ENCODE data around the gene JAML. TPM values are rescaled to one million over a fixed set of nuclear protein-coding genes. Genes with fewer than 3 reads are reported as not detected.

JAML gene
- total RNA-seq, 2 experiments from 2014 or later, result 148 to 150 TPM

DNA sequence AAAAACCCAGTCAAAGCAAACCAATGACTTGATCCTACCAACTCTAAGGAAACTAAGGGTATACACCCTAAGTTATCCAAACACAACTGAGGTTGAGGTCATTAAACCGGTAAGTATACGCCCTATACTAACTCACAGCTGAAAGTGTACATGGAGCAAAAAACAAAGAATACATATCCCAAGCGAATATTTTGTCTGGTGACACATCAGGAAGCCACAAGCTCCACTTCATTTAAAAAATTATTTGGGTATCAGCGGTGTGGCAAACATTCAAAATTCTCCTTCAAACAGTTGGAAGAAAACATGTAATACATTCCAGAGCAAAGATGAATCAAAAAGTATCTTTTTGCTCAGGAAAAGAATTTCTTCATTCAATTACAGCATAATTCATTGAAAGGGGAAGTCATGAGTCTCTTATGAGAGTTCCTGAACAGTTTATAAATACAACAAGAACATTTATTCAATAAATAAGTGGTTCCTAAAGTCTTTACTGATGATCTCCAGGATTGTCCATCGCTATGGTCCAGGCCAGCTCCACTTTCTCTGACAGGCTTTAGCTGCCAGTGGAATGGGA is 4.5 kb upstream of the JAML start:
- DNase-seq, result no peak
- H3K36me3 Mint-ChIP-seq, result peaks cover 66% of the 10 kb centered on the region
- H3K4me1 Mint-ChIP-seq, result peaks cover 32% of the 10 kb centered on the region
- peak overlapping the region; percentile 37 for H3K4me3 Mint-ChIP-seq
- H3K27me3 Mint-ChIP-seq, result no peaks in the 10 kb centered on the region
- no peak overlapping the region for H3K27ac Mint-ChIP-seq
- H3K9me3 Mint-ChIP-seq, result peaks cover 11% of the 10 kb centered on the region

DNA sequence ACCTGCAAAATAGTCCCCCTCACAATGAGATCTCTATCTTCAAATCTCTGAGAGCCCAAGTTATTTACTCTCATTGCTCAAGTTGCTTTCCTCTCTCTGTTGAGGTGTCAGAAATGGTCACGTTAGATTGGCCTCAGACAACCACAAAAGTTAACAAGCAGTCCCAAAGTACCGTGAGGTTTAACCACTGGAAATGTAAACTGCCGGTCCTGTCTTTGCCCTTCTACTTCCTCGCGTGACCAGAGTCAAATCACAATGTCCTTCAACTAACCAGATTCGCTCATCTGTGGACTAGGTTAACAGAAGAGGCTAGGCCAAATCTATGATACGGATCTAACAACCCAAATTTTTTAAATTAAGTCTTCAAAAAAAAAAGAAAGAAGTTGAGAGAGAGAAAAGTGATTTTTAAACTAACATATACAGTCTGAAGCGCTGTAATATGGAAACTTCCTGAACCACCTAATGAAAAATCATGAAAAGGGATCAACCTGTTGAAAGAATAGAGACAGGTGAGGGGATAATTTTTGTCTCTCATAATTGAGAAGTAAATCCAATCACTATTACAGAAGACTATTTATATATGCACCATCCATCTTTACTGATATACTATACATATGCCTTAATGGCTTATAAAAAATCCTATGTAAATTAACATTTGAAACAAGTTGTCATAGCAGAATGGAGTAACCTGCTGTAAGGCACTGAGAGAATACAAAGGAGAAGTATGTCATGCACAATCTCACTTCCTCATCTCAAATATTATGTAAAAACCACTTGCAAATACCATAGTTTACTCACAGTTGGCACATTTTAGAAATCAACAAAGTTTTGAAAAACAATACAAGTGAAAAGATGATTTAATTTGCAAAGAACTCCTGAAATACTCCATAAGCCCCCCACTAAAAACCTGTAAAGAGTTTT is 3.3 kb upstream of the JAML start:
- Mint-ChIP-seq H3K4me1 (peaks cover 19% of the 10 kb centered on the region), H3K4me3 (peak overlapping the region; percentile 58), H3K9me3 (peaks cover 11% of the 10 kb centered on the region), H3K27ac (no peak overlapping the region), H3K36me3 (peaks cover 64% of the 10 kb centered on the region), H3K27me3 (no peaks in the 10 kb centered on the region)
- DNase-seq, result no peak

DNA sequence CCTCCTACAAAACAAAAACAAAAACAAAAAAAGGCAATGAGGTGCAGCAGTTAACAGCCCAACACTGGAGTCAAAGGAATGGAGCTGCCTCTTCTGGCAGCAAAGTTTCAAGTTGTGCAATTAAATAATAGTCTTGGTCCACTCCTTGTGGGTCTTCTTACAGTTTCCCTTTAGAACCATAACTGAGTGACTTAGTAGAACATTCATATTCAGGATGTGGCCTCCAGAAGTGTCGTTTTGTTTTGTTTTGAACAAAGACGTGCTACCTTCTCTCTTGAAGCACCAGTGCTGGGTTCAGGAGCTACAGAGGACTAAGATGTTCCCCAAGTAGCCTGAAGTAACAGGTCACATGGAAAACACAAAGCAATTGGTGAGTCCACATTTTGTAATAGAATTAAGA is 2.0 kb upstream of the JAML start:
- no peak for DNase-seq
- Mint-ChIP-seq H3K27ac (no peak overlapping the region), H3K4me1 (peaks cover 22% of the 10 kb centered on the region), H3K9me3 (peaks cover 11% of the 10 kb centered on the region), H3K4me3 (peak overlapping the region; percentile 38), H3K27me3 (no peaks in the 10 kb centered on the region), H3K36me3 (peaks cover 68% of the 10 kb centered on the region)

- H3K36me3 Mint-ChIP-seq, result peaks cover 72% of the 10 kb centered on the region
- peak overlapping the region; percentile 38 for H3K4me3 Mint-ChIP-seq
- H3K9me3 Mint-ChIP-seq, result peaks cover 11% of the 10 kb centered on the region
- H3K4me1 Mint-ChIP-seq, result peaks cover 26% of the 10 kb centered on the region
- no peak overlapping the region for H3K27ac Mint-ChIP-seq
- peak; percentile 47 for DNase-seq
- H3K27me3 Mint-ChIP-seq, result no peaks in the 10 kb centered on the region
These were observed 1.5 kb upstream of the JAML start for GRCh38 chr11:118226296-118226695.

DNA sequence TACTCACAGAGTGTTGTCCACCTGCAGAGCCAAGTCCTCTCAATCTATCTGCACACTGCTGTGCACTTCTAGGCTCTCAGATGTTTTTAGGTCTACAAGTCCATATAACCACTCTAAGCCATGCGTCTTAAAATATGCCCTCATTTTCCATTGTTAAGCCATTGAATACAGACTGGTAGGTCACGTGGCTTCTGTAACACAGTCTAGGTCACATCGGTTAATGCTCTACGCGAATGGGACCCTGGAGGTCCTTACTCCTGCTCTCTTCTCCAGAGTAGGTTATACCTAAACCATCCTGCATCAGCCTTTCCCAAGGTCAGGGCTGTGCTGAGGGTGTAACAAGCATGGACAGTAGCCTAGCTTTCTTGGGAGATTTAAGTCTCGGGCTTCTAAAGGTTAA is 819 bp downstream of the JAML start:
- Mint-ChIP-seq H3K27ac (no peak overlapping the region), H3K4me3 (peak overlapping the region; percentile 93), H3K36me3 (peaks cover 88% of the 10 kb centered on the region), H3K27me3 (no peaks in the 10 kb centered on the region), H3K9me3 (peaks cover 11% of the 10 kb centered on the region), H3K4me1 (peaks cover 49% of the 10 kb centered on the region)
- DNase-seq, result peak; percentile 39

- DNase-seq, result no peak
- Mint-ChIP-seq H3K9me3 (peaks cover 14% of the 10 kb centered on the region), H3K27ac (no peak overlapping the region), H3K4me3 (peak overlapping the region; percentile 93), H3K4me1 (peaks cover 53% of the 10 kb centered on the region), H3K36me3 (peaks cover 89% of the 10 kb centered on the region), H3K27me3 (no peaks in the 10 kb centered on the region)
These were observed 1.2 kb downstream of the JAML start for GRCh38 chr11:118223570-118223969.

- peaks cover 87% of the 10 kb centered on the region for H3K36me3 Mint-ChIP-seq
These were observed 2.4 kb downstream of the JAML start for GRCh38 chr11:118222437-118222836.

GRCh38 chr11:118221419-118221818 is 3.4 kb downstream of the JAML start:
- Mint-ChIP-seq H3K27ac (peak overlapping the region; percentile 97), H3K4me3 (peak overlapping the region; percentile 87), H3K4me1 (peaks cover 72% of the 10 kb centered on the region), H3K36me3 (peaks cover 77% of the 10 kb centered on the region), H3K9me3 (peaks cover 11% of the 10 kb centered on the region), H3K27me3 (no peaks in the 10 kb centered on the region)
- DNase-seq, result no peak

More at GRCh38 chr11:118222437-118222836, 2.4 kb downstream of the JAML start:
- Mint-ChIP-seq H3K4me3 (peak overlapping the region; percentile 87), H3K4me1 (peaks cover 64% of the 10 kb centered on the region), H3K9me3 (peaks cover 14% of the 10 kb centered on the region), H3K27ac (peak overlapping the region; percentile 97), H3K27me3 (no peaks in the 10 kb centered on the region)
- DNase-seq, result no peak

- peaks cover 73% of the 10 kb centered on the region for H3K4me1 Mint-ChIP-seq
- H3K4me3 Mint-ChIP-seq, result peak overlapping the region; percentile 87
- peak overlapping the region; percentile 97 for H3K27ac Mint-ChIP-seq
- peaks cover 71% of the 10 kb centered on the region for H3K36me3 Mint-ChIP-seq
- DNase-seq, result no peak
- peaks cover 3% of the 10 kb centered on the region for H3K9me3 Mint-ChIP-seq
- no peaks in the 10 kb centered on the region for H3K27me3 Mint-ChIP-seq
These were observed 5.1 kb downstream of the JAML start for GRCh38 chr11:118219732-118220131.

GRCh38 chr11:118219244-118219643 is 5.6 kb downstream of the JAML start:
- Mint-ChIP-seq H3K36me3 (peaks cover 71% of the 10 kb centered on the region), H3K4me3 (peak overlapping the region; percentile 87), H3K9me3 (peaks cover 3% of the 10 kb centered on the region)

DNA sequence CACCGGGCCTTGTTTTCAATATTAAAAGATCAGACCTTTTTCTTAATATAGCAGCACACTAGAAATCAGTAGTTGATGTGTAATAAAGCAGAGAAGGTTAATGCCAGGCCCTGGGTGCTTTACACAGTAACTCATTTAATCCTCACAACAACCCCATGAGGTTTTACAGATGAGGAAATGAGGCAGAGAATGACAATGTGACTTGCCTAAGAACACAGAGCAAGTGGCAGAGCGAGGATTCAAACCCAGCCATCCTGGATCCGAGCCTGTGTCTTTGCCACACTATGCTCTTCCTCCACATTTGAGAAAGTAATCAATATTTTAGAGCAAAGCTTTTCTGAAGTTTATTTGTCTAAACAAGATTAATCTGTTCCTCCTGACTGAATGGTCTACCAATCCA is 7.2 kb downstream of the JAML start:
- Mint-ChIP-seq H3K27me3 (no peaks in the 10 kb centered on the region), H3K27ac (peak overlapping the region; percentile 97), H3K36me3 (peaks cover 71% of the 10 kb centered on the region), H3K9me3 (peaks cover 3% of the 10 kb centered on the region), H3K4me1 (peaks cover 89% of the 10 kb centered on the region), H3K4me3 (peak overlapping the region; percentile 86)
- DNase-seq, result peak; percentile 40

More at GRCh38 chr11:118219244-118219643, 5.6 kb downstream of the JAML start:
- Mint-ChIP-seq H3K4me1 (peaks cover 76% of the 10 kb centered on the region), H3K27ac (peak overlapping the region; percentile 97), H3K27me3 (no peaks in the 10 kb centered on the region)
- no peak for DNase-seq

GRCh38 chr11:118216621-118217481 is 8.0 kb downstream of the JAML start:
- Mint-ChIP-seq H3K4me1 (peaks cover 90% of the 10 kb centered on the region), H3K27ac (peak overlapping the region; percentile 97), H3K4me3 (peak overlapping the region; percentile 86), H3K27me3 (no peaks in the 10 kb centered on the region), H3K9me3 (peaks cover 3% of the 10 kb centered on the region), H3K36me3 (peaks cover 72% of the 10 kb centered on the region)
- DNase-seq, result peak; percentile 70

GRCh38 chr11:118215765-118216164 is 9.0 kb downstream of the JAML start:
- Mint-ChIP-seq H3K4me1 (peaks cover 89% of the 10 kb centered on the region), H3K4me3 (peak overlapping the region; percentile 86), H3K36me3 (peaks cover 70% of the 10 kb centered on the region), H3K27ac (peak overlapping the region; percentile 97), H3K27me3 (no peaks in the 10 kb centered on the region), H3K9me3 (peaks cover 3% of the 10 kb centered on the region)
- no peak for DNase-seq

- Mint-ChIP-seq H3K27me3 (no peaks in the 10 kb centered on the region), H3K27ac (peak overlapping the region; percentile 97), H3K9me3 (peaks cover 3% of the 10 kb centered on the region), H3K4me3 (peak overlapping the region; percentile 86), H3K4me1 (peaks cover 90% of the 10 kb centered on the region), H3K36me3 (peaks cover 73% of the 10 kb centered on the region)
- DNase-seq, result peak; percentile 35
These were observed 9.5 kb downstream of the JAML start for GRCh38 chr11:118215262-118215661.

Data from activated naive CD8-positive, alpha-beta T cell treated with anti-CD3 and anti-CD28 coated beads for 36 hours (primary cell).